Measurements from ENCODE around the gene MRPS18B.

MRPS18B gene

DNA sequence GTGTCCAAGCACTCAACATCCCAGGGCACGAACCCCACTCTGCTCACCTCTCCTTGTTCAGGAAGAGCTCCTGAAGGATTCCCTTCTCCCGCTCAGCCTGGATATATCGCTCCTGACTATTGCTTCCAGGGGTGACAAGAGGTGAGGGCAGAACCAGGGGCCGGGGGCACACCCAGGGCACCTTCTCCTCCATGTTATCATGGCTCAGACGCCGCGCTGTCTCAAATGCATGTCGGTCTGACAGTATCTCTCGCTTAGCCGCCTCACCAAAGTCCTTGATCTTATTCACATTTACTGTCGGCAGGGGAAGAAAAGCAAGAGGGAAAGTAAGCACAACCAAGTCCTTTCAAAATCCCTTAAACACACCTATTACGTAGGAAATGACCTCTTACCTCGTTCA is 13.7 kb upstream of the MRPS18B start:
- no peak for DNase-seq (ENCODE audit: low read depth in 2 of 2)

DNA sequence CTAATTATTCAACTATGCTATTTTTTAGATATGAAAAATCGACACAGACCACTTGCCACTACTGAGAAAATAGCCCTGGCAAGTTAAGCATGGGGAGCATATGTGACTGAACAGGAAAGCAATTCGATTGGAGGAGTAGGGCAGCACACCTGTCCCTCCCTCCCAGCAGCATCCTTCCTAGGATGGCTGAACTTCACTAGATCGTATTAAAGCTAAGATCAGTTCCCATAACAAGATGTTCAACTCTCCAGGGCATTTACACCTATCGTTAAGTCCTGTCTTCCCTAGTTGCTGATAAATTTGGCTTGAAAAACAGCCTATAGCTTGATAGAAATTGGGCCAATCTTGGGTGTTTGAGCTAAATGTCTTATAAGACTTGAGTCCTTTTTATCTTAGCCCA is 7.6 kb upstream of the MRPS18B start:
- DNase-seq (ENCODE audit: low read depth in 2 of 2): no peak

DNA sequence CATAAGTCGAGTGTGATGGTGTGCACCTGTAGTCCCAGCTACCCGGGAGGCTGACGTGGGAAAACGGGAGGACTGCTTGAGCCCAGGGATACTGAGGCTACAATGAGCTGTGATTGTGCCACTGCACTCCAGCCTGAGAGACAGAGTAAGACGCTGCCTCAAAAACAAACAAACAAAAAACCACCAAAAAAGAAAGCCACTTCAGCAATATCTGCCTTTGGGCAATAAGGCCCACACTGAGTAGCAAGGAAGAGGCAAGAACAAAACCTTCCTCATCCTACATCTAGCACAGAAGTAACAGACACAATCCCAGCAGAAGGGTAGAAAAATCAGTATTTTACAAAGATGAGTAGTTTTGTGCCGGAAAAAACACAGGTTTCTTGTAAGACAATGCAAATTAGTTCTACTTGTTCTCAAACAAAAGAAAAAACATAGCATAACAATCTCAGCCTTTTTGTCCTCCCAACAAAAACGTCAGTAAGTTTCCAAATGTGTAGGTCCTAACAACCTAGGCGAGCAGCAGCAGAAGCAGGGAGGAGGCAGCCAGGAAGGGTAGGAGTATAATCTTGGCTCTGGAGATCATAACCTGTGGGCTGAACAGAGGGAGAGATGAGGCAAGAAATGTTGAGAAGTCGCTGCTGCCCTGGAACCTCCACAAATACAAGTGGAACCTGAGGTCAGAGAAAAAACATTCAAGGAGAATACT is 6.3 kb upstream of the MRPS18B start:
- no peak for DNase-seq (ENCODE audit: low read depth in 2 of 2)

DNA sequence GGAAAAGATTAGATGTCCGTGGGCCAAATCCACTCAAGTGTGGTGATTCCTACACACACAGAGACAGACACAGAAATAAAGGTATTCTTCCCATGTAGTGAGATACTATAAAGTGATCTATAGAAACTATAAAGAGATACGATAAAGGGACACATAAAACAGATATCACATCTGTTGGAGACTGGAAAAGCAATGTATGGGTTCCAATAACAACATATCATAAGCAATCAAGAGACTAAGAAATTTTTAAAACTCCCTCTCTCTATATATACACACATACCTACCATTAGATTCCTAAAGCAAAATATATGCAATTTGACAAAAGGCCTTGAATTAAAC is 5.8 kb upstream of the MRPS18B start:
- DNase-seq (ENCODE audit: low read depth in 2 of 2): no peak

DNA sequence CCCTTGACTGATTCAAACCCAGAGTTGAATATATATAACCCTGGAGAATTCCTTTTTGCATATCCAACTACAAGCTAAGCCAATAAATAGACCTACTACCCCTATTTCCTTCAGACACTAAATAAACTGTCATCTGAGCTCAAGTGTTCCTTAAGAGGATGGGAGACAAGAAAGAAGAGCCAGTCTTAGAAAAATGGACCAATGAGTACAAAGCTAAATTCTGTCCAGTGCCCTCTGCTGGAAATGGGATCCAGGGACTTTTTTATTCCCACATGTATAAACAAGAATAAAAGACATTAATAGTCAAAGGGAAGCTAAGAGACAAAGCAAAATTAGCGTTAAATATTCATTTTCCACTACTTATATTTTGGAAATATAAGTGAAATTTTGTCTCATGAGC is 5.4 kb upstream of the MRPS18B start:
- no peak for DNase-seq (ENCODE audit: low read depth in 2 of 2)

DNA sequence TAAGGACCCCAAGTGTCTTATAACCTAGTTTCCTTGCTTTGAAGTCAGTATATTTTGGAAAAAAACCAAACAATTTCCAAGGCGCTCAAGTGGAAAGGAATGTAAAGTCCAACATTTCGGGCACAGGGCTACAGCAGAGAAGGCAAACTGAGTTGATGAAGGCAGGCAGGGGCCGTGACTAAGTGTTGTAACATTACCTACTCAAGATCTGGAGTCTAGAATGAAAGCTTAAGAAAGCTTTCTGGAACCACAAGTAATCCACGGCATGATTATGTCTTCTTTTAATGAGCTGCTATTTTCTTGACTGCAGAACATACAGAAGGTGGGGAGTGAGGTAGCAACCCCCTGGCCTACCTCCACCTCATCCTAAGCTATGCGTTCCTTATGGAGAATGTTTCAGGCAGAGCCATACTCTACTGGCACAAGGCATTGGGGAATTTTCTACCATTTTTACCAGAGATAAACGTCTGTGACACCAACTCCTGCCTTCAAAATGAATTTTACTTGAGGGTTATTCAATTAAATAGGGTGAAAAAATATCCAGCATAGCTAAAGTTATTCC is 4.9 kb upstream of the MRPS18B start:
- DNase-seq (ENCODE audit: low read depth in 2 of 2): no peak

DNA sequence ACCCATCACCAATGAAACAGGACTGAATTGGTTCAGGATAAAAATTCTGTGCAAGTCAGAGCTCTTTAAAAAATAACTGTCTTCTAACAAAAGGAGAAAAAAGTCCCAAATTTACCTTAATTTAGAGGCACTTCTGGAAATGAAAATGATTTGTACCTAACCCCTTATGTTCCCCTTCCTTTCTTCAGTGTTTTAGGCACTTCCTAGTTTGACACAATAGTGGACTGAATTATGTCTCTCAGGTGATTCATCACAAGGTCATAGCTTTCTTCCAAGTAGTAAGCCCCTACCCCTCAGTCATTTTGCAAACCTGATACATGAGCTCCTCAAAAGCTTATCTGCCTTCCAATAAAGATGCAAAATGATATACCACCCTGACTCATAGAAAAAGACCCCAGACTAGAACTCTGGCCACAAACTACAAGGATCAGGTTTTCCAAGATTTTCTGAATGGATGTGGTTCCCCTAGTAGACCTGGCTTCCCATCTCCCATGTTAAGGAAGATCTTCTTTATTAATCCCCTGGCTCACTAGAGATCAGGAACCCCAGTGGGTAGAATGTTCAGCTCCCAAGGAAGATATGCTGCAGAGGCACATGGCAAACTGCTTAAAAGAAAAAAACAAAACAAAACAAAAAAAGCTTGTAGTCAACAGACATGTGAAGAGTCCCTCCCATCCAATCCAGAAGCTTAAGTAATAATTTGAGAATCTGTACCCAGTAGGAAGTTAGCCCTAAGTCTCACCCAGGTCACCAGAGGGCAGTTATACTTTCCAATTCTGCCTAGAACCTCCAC is 4.2 kb upstream of the MRPS18B start:
- no peak for DNase-seq (ENCODE audit: low read depth in 2 of 2)

DNA sequence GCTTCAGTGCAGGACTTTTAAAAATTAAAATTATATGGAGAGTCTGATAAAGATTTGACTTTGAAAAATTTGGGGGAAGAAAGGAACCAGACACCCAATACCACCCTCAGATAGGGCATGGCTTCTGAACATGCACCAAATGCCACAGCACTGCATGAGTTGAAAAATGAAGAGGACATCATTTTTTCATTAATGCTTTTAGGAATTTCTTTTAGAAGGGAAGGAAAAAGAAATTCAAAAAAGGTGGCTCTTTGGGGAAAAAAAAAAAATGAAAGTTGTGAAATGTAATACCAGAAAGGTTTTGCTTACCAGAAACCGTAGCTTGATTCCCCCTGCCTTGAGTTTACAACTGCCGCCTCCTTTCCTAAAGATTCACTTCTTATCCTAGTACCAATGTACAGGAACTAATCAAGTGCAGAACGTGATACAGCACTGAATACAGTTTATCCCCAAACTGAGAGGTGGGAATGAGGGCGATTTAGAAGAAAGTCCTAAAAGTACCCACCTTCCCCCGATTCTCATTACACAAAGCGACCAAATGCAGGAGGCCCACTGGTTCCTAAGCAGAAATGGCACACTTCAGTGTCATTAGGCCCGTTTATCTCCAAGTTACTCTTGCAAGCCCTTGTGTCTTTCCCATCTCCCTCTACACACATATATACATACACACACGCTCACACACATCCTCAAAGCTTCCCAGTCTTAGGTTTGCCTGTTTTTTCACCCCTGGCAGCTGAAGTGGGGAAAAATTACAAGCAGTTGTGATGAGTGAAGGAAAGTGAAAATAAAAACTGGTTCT is 3.4 kb upstream of the MRPS18B start:
- DNase-seq (ENCODE audit: low read depth in 2 of 2): no peak

DNA sequence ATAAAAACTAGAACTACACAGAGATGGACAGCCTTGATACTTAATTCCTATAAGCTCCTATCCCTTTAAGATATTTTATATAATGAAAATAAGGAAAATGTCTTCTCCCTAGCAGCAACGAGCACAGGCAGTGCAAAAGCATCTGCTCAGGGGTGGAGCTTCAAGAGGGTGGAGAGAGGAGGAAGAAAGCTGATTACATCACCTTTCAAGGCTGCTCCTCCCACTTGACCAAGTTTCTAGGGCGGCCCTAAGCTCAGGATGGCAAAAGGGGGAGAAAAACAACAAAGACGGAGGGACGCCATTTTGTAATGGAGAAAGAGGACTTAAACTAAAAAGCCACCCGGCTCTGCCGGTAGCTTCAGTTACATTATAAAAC is 2.8 kb upstream of the MRPS18B start:
- DNase-seq (ENCODE audit: low read depth in 2 of 2): peak; percentile 54 to 72

DNA sequence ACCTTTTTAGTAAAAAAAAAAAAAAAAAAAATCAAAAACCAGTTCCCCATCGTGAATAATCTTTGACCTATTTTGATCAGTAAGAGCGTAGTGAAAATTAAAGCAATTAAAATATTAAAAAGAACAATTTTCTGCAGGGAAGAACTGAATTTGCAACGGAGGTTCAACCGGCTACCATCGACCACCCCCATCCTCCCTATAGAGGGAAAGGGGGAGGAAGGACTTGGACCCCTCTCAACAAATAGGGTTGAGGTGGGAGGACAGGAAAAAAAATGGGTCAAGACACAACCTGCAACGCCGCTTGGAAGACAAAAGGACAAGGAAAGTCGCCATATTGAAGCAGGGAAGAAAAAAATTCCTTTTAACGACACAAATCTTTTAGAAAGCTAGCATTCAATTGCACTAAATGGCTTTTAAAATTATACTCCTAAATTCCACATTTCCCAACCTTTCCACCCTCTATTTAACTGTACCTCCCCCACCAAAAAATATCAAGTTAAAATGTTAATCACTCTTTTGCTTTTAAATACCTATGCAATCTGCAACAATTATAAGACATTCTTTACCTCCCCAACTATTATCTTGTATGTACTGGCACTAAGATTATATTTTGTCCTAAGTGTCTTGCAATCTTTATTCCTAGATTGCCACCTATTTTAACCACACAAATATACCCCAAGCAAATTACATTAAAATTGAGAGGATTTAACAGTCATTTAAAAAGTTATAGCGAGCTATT is 2.3 kb upstream of the MRPS18B start:
- no peak for DNase-seq (ENCODE audit: low read depth in 2 of 2)

DNA sequence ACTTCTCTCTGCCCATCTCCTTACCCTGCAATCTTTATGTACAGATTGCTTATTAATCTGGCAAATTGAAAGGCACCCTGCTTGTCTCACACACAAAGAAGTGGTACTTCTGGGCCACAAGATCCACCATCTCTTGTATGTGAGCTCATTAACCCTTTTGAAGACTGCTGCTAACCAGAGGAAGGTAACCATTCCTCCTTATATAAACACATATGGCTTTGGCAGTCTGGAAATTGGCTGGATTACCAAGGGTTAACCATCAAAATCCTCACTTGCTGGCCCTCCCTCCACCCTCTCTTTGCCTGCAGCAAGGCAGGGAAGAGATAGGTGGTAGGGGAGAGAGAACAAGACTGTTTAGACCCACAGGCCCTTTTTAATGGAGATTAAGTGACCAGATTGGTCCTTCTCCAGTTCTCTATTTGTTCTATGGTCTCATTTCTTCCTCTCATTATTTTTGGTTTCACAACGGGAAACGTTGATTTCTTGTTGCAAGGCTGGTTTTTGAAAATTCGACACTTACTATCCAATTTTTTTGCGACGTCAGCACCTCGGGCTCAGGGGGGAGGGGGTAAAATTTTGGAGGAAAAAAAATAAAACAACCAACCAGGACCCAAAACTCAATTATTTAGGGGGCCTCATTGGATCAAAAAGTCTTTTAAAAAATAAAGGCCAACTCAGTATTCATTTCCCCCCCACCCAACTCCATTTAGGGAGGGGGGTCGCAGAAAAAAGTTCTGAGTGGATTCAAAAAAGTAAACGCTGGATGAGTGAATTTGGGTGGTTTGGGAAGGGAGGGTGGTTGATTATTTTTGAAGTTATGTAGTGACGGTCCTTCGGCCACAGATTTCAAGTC is 1.5 kb upstream of the MRPS18B start:
- DNase-seq (ENCODE audit: low read depth in 2 of 2): no peak

DNA sequence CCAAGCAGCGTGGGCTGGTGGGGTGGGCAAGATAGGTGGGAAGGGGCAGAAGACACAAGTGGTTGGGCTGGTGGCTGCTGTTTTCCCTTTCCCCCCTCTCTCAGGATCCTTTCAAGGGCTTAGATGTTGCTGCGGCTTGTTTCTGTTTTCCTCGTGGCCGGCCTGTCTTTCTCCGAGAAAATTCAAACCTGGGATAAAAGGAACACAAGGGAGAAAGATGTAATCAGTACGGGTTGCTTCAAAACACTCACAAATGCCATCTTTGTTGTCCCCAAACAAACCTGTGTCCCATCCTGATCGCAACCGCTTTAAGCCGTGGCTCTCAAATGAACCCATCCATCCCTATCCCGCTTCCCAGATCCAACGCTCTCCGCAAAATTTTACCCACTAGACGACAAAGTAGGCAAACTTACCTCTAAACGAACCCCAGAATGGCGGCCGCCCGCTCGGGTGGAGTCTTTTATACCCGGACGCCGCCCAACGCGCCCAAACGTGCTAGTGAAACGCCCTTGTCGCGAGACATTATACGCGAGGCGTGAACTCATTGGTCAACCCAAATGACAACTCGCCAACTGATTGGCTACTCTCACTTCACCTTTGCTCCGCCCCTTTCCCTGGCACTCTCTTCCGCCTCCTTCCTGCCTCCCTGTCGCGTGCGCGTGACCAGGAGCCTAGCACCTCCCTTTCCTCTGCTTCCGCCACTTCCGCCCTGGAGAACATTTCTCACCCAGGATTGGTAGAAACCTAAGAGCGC is 652 bp upstream of the MRPS18B start, which contains the start of gene PPP1R10:
PPP1R10 (minus strand) TSS at position 433 of the 754 bp plus-strand sequence. CDS start 7,299 bp downstream, outside the sequence.
- DNase-seq (ENCODE audit: low read depth in 2 of 2): peak; percentile 94

DNA sequence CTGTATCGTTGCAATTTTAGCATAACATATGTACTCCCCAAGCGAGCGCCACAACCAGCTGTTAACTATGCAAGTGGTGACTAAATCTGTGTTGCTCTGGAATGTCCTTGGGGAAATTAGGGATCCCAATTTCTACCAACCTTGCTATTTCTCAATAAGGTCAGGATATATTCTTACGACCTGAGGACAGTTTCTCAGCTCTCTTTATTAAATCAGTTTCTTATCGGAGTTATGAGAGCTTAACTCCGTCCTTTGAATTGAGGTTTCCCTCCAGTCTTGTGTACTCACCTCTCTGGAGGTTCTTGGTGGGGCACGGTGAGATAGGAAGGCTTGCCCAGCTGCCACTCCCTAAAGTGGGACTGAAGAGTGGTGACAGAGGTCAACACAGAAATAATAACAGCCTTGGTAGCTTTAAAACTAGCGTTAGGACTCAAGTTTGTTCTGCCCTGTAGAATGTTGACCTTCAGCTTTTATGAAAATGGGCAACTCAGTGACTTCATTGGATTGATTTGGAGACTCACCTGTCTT is 694 bp downstream of the MRPS18B start:
- no peak for DNase-seq (ENCODE audit: low read depth in 2 of 2)

DNA sequence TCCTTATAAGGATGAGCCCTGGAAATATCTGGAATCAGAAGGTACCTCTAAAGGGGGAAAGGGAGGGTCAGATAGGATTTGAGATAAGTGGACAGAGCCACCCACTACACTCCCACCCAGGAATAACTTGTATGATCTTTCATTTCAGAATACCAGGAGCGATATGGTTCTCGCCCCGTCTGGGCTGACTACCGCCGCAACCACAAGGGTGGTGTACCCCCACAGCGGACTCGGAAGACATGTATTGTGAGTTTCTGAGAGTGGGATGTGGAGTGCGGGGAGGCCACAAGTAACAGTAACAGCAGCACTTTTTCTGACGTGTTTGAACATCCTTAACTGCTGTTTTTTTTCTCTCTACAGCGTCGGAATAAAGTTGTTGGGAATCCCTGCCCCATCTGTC is 1.9 kb downstream of the MRPS18B start:
- DNase-seq (ENCODE audit: low read depth in 2 of 2): no peak

DNA sequence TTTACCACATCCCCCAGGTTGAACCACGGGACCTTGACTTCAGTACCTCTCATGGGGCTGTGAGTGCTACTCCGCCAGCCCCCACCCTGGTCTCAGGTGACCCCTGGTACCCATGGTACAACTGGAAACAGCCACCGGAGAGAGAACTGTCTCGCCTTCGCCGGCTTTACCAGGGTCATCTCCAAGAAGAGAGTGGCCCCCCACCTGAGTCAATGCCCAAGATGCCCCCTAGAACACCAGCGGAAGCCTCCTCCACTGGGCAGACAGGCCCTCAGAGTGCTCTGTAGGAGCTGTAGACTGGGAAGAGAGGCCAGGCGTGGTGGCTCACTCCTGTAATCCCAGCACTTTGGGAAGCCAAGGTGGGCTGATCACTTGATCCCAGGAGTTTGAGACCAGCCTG is 7.9 kb downstream of the MRPS18B start:
- DNase-seq (ENCODE audit: low read depth in 2 of 2): no peak

DNA sequence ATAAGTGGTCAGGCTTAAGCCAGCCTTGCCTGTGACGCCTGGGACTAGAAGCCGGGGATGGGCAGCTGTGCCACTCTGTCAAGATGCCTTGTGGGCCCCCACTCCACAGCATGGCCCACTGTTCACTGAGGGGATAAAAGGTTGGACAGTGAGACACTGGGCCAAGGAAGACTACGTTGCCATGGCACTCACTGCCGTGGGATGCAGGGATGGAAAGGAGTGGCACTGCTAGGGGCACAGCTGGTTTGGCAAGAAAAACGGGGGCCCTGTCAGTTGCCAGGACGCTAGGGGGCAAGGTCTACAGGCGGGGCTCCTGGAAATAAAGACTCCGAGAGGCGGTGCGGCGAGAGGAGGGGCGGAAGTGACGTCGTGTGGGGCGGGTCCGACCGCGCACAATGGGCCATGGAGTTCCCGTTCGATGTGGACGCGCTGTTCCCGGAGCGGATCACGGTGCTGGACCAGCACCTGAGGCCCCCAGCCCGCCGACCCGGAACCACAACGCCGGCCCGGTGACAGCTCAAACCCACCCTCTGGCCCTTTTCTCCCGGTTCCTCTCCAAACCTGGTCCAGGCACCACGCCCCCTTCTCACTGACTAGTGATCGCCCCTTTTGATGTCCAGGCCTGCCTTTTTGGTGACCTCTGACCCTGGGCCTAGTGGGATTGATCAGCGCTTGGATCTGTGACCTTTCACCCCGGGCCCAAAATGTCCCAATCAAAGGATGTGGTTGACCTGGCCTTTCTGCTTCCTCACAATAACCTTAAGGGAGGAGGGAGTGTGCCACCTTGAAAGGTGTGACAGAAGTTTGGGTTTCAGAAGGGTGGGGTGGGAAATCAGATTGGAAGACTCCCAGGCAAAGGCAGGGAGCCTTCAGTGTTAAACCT is 9.1 kb downstream of the MRPS18B start, which contains the start of gene ATAT1:
ATAT1 (plus strand) TSS at position 391 of the 883 bp plus-strand sequence.
- DNase-seq (ENCODE audit: low read depth in 2 of 2): peak; percentile 81 to 85

DNA sequence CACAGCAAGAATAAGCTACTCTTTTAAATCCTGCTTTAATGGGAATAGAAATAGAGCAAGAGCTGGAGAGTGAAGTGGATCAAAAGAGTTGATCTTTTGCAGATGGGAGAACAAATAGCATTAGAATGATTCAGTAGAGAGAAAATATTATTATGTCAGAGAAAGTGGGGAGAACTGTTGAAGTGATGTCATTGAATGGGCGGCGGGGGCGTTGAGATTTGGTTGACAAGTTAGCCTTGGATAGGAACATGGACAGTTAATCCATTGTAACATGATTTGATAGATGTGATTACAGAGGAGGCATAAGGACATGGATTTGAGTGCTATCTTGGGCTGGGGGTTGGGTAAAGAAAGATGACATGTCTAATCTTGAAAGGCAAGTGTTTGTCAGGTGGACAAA is 18.2 kb downstream of the MRPS18B start:
- DNase-seq (ENCODE audit: low read depth in 2 of 2): no peak

DNA sequence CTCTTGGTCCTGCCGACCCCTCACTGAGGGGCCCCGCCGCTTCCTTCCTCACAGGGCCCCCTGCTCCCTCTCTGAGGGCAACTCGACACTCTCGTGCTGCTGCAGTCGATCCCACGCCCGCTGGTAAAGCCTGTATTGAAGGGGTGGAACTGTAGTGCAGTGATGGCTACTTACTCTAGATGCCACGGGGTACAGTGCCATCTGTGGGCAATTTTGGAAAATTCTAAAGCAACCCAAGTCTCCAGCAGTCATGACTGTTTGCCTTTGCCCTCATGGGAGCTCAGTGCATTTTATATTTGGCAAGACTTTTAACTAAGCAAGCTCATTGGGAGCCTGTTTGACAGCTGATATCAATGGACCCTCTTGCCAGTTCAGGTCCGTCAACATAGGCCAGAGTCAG is 22.8 kb downstream of the MRPS18B start:
- DNase-seq (ENCODE audit: low read depth in 2 of 2): no peak

DNA sequence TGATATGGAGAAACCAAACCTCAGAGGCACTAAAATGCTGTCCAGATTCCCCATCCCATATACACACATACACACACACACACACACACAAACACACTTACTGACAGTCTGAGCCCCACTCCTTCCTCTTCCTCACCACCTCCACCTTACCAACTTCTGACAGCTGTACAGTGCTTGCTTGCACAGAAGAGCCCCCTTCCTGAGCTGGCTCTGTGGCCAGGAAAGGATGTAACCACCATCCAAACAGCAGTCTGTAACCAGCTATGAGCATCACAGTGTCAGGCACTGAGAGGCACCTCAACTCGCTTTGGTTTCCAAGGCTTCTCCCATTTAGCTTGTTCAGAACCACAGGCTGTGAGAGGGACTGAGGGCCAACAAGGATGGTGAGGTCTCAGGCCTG is 23.4 kb downstream of the MRPS18B start:
- no peak for DNase-seq (ENCODE audit: low read depth in 2 of 2)

Data from stimulated activated CD8-positive, alpha-beta memory T cell treated with anti-CD3 and anti-CD28 coated beads, Interleukin-7, amount 100 ng/mL, for 1 hour (primary cell).